ENCODE results near the gene INSL3. TPM values are rescaled to one million over a fixed set of nuclear protein-coding genes. Genes with fewer than 3 reads are reported as not detected.

Gene INSL3
- total and polyA plus RNA-seq, 2 donors (not counting 1 experiment from before 2014, with no cell fraction given): not detected

GRCh38 chr19:17797424-17798201 is 23.7 kb downstream of the INSL3 start:
- H2AFZ ChIP-seq (ENCODE audit: low read length): no peak overlapping the region
- H3K36me3 ChIP-seq (ENCODE audit: control insufficient read depth, insufficient read depth, low read length): no peaks in the 10 kb centered on the region
- no peaks in the 10 kb centered on the region for H4K20me1 ChIP-seq (ENCODE audit: control insufficient read depth, extremely low read depth, insufficient read depth, low read length)
- no peaks in the 10 kb centered on the region for H3K9me3 ChIP-seq (ENCODE audit: control insufficient read depth, insufficient read depth, low read depth, low read length)
- no peak overlapping the region for H3K9ac ChIP-seq (ENCODE audit: insufficient read depth, low read length)
- H3K79me2 ChIP-seq (ENCODE audit: control insufficient read depth, insufficient read depth, low read length): no peaks in the 10 kb centered on the region
- H3K27me3 ChIP-seq (ENCODE audit: control insufficient read depth, insufficient read depth, low read length): peaks cover 20% of the 10 kb centered on the region
- DNase-seq (ENCODE audit: low read depth in 2 of 2): no peak
- H3K4me3 ChIP-seq (replicated peaks in 1 of 4; ENCODE audit: control extremely low read depth in 1 of 4, insufficient read depth in 1 of 4, low read depth in 3 of 4, low read length in 4 of 4): no peak overlapping the region
- no peaks in the 10 kb centered on the region for H3K4me1 ChIP-seq (ENCODE audit: control insufficient read depth, extremely low read depth, insufficient read depth, low read length)
- TF ChIP-seq EZH2 (IDR thresholded peaks at IDR 0.05; ENCODE audit: low read length, missing control alignments) (no peak), CTCF (conservative IDR thresholded peaks at IDR 0.05 in 1 of 2, IDR thresholded peaks at IDR 0.05 in 1 of 2; ENCODE audit: low read depth in 1 of 2, low read length in 2 of 2) (no peak)
- H3K4me2 ChIP-seq (ENCODE audit: extremely low read depth, insufficient read depth, low read length): no peak overlapping the region
- no peak overlapping the region for H3K27ac ChIP-seq (ENCODE audit: insufficient read depth, low read length)

GRCh38 chr19:17796838-17797423 is 24.4 kb downstream of the INSL3 start:
- Histone ChIP-seq H3K4me2 (ENCODE audit: extremely low read depth, insufficient read depth, low read length) (no peak overlapping the region), H3K4me3 (replicated peaks in 1 of 4; ENCODE audit: control extremely low read depth in 1 of 4, insufficient read depth in 1 of 4, low read depth in 3 of 4, low read length in 4 of 4) (no peak overlapping the region)

More at GRCh38 chr19:17796838-17797423, 24.4 kb downstream of the INSL3 start:
- Histone ChIP-seq H3K9me3 (ENCODE audit: control insufficient read depth, insufficient read depth, low read depth, low read length) (no peaks in the 10 kb centered on the region), H3K27ac (ENCODE audit: insufficient read depth, low read length) (no peak overlapping the region), H3K79me2 (ENCODE audit: control insufficient read depth, insufficient read depth, low read length) (no peaks in the 10 kb centered on the region), H3K36me3 (ENCODE audit: control insufficient read depth, insufficient read depth, low read length) (no peaks in the 10 kb centered on the region), H3K4me1 (ENCODE audit: control insufficient read depth, extremely low read depth, insufficient read depth, low read length) (no peaks in the 10 kb centered on the region), H2AFZ (ENCODE audit: low read length) (no peak overlapping the region), H3K9ac (ENCODE audit: insufficient read depth, low read length) (no peak overlapping the region), H3K27me3 (ENCODE audit: control insufficient read depth, insufficient read depth, low read length) (peaks cover 20% of the 10 kb centered on the region), H4K20me1 (ENCODE audit: control insufficient read depth, extremely low read depth, insufficient read depth, low read length) (no peaks in the 10 kb centered on the region)
- no peak for DNase-seq (ENCODE audit: low read depth in 2 of 2)
- TF ChIP-seq EZH2 (IDR thresholded peaks at IDR 0.05; ENCODE audit: low read length, missing control alignments) (no peak), CTCF (conservative IDR thresholded peaks at IDR 0.05 in 1 of 2, IDR thresholded peaks at IDR 0.05 in 1 of 2; ENCODE audit: low read depth in 1 of 2, low read length in 2 of 2) (no peak)
